Pulmonary artery endothelial cell (primary cell): ENCODE data around the gene UBTF. TPM values are rescaled to one million over a fixed set of nuclear protein-coding genes. Genes with fewer than 3 reads are reported as not detected.
"Not testable (repeated sequence)": the region's sequence is repeated elsewhere in the genome, so short reads cannot be mapped to it uniquely, and the experiment has no call there.

ENCODE experiments used
- DNase-seq: peaks from one replicate; pipeline ENCODE4 v3.0.0-alpha.2; 2011; ENCODE audit warnings: low read depth, low spot score
- total RNA-seq: library from RNA; depleted of rRNA; stranded (reverse); fragments of >200 nt; gene quantifications from 2 replicates; pipeline ENCODE4 v1.2.3, GENCODE V29; 2014

UBTF gene
- total RNA-seq, 1 donor from 2014 or later = 52.5 TPM

- DNase-seq = no peak
Observed at GRCh38 chr17:44247876-44248736, 28.6 kb upstream of the UBTF start.

DNA sequence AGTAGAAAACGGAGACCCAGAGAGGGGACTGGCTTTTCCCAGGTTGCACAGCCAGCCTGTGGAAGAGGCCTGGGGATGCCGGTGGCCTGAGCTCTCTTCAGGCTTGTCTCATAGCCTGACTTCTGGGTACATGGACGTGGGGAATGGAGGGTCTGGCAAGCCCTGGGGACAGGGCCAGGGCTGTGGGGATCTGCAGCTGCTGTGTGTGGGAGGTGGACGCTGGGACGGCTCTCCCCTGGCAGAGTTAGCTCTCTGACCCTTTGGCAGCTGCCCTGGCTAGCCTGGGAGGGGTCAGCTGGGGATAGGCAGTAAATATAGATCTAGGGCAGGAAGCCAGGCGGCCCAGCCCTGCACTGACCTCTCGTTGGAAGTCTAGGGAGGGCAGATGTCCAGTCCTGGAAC, 28.0 kb upstream of the UBTF start:
- DNase-seq = no peak

DNA sequence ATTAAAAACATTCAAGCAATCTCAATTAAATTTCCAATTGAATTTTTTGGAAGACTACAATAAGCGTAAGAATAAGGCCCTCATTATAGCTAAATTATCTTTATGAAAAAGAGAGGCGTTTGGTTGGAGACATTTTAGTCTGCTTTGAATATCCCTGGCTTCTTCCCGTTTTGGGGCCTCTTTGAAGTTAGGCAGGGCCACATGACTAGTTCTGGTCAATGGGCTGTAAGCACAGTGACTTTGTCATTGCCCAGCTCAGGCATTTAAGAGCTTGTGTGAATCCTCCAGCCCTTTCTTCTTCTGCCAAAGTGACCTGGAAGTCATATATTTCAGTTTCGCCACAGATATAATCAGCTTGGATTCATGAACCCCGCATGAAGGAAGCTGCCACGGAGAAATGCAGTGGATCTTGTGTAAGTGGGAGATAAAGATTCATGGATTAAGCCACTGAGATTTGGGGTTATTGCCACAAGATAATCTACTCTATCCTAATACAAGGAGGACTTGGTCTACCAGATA, 21.7 kb upstream of the UBTF start:
- DNase-seq = no peak

DNA sequence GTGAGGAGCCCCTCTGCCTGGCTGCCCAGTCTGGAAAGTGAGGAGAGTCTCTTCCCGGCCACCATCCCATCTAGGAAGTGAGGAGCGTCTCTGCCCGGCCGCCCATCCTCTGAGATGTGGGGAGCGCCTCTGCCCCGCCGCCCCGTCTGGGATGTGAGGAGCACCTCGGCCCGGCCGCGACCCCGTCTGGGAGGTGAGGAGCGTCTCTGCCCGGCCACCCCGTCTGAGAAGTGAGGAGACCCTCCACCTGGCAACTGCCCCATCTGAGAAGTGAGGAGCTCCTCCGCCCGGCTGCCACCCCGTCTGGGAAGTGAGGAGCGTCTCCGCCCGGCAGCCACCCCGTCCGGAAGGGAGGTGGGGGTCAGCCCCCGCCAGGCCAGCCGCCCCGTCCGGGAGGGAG, 18.4 kb upstream of the UBTF start:
- not testable (repeated sequence) for DNase-seq

GRCh38 chr17:44236444-44236991, 17.0 kb upstream of the UBTF start:
- no peak for DNase-seq

- no peak for DNase-seq
Observed at GRCh38 chr17:44235583-44235936, 16.1 kb upstream of the UBTF start.

DNA sequence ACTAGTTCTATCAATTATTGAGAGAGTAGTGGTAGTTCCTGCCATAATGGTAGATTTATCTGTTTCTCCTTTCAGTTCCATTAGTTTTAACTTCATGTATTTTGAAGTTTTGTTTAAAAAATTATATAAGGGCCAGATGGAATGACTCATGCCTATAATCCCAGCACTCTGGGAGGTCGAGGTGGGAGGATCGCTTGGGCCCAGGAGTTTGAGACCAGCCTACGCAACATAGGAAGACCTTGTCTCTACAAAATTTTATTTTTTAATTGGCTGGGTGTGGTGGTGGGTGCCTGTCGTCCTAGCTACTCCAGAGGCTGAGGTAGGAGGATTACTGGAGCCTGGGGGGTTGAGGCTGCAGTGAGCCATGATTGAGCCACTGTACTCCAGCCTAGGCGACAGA, 14.1 kb upstream of the UBTF start:
- no peak for DNase-seq

DNA sequence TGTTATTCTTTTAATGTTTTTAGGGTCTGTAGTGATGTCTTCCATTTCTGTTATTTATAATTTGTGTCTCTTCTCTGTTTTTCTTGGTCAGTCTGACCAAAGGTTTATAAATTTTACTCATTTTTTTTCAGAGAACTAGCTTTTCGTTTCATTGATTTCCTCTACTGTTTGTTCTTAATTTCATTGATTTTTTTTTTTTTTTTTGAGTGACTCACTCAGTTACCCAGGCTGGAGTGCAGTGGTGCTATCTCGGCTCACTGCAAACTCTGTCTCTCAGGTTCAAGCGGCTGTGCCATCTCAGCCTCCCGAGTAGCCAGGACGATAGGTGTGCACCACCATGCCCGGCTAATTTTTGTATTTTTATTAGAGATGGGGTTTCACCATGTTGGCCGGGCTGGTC, 12.6 kb upstream of the UBTF start:
- DNase-seq = no peak

GRCh38 chr17:44230140-44230539, 10.7 kb upstream of the UBTF start:
- no peak for DNase-seq

DNA sequence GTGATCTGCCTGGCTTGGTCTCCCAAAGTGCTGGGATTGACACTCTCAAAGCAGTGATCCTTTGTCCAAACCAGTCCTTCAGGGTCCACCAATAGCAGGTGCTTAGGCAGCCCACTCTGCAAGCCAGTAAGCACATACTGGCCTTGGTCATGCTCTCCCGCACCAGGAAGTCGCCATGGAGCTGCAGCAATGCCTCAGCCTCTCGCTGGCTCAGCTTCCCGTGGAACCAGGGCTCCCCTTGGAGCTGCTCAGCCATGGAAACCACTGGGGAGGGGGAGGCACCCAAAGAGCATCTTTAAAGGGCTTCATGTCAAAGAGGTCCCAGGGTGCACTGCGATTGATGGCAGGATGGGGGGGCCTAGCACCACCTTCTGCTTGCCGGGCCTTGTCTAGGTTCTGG, 9.6 kb upstream of the UBTF start:
- no peak for DNase-seq

- peak; percentile 83 for DNase-seq
Observed at GRCh38 chr17:44223541-44224071, 4.1 kb upstream of the UBTF start.

DNA sequence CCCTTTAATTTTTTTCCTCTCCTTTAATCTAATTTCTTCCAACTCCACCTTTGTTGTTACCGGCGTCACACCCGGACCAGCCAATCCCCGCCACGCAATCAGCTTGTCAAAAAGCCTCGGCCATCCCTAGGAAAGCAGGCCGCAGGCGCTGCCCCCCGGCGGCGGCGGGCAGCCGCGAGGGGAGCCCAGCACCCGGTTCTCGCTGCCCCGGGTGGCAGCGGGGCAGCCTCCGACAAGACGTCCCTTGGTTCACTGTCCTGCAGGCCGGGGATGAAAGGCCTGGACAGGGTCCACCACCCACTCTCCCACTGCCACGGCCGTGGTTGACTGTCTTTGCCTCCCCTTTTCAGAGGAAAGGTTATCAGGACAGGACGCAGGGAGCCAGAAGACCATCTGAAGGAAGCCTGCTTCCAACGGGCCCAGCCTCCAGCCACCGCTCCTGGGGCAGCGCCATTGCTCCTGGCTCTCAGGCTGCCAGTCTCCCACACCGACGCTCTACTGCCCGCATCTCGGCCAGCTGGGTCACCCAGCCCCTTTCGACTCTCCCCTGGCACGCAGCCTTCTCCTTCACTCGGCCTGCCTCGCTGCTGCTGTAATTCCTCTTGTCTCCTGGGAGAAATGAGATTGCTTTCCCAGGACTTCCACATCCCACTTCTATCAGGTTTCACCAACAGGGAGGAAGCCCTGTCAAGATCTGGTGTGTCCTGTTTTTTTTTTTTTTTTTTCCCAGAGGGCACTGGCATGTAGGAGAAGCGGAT, 2.8 kb upstream of the UBTF start:
- no peak for DNase-seq

- DNase-seq = no peak
Observed at GRCh38 chr17:44221862-44222111, 2.3 kb upstream of the UBTF start.

- no peak for DNase-seq
Observed at GRCh38 chr17:44221084-44221861, 1.8 kb upstream of the UBTF start.

DNA sequence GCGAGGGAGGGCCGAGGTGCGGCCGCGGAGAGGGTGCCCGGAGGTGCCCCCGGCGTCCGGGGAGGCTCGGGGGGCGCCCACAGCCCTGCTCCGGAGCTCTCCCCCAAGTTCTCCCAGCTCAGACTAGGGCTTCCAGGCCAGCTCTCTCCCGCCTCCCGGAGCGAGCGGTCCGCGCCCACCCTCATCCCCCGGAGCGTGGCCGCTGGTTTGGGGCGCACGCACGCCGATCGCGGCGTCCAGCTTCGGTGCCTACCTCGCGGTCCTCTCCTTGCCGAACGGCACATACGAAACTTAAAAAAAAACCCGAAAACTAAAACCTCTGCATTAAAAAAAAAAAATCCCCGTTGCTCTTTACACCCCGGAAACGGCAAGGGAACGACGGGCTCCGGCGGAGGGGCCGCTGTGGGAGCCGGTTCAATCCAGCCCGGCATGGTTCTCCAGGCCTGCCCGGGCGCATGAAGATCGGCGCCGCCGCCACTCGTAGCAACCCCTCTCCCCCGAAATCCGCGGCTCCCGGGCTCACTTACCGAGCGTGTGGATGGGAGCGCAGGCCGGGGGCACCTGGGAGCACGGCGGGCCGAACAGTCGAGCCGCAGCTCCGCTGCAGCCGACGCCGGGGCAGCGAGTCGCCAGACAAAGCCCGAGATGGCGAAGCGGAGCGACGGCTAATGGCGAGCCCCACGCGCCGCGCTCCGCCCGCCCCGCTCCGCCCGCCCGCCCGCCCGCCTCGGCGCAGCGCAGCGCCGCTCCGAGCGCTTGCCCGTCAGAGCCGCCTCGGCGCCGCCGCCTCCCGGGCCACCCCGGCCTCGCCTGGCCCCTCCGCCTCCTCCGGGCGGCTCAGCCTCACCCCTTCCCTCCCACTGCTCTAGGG, 973 bp upstream of the UBTF start:
- no peak for DNase-seq

DNA sequence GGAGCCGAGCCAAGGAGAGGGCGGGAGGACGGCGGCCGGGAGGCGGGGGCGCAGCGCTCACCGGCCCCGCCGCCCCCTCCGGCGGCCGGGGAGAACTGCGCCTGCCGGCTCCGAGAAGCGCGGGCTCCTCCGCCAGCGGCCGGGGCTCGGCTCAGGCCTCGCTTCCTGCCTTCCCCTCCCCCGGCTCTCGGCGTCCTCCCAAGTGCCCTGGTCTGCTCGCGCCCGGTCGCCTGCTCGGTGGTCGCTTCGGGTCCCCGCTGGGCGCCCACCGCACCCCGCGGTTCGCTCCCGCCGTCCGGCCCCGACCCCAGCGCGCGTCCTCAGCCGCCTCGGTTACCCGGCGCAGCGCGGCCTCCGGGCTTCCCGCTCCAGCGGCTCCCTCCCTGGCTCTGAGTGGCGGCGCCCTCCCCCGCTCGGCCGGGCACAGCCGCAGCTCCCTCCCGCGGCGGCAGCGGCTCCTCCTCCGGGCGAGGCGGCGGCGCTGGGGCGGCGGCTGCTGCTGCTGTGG, 313 bp downstream of the UBTF start:
- no peak for DNase-seq

DNA sequence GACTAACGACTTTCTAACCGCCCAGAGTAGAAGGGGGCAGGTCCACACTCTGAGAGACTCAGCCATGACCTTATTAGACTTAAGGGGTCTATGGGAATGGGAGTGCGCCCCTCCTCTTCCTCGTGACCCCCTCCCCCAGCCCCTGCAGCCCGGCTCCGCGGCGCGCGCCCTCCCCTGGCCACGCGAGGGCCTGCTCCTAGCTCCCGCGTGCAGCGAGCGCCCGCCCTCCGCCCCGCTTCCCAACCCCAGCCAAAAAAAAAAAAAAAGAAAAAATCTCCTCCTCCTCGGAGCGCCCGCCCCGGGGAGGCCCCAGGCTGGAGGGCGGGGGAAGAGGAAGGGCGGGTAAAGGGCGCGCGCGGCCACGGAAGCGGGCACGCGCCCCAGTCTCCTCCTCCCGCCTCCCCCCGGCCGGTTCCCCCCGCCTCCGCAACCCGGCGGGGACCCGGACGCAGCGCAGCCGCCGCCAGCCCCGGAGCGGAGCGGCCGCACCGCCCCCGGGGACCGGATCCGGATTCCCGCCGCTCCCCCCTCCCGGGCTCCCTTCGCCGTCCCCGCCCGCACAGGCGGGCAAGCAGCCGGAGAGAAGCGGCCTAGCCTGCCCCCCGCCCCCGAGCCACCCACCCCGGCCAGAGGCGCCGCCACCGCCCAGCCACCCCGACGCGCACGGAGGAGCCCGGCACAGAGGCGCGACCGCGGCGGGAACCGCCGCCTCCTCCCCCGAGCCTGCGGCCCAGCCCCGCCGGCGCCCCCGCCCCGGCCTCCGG, 949 bp downstream of the UBTF start:
- peak; percentile 69 for DNase-seq

- no peak for DNase-seq
Observed at GRCh38 chr17:44217738-44218343, 1.6 kb downstream of the UBTF start.

- no peak for DNase-seq
Observed at GRCh38 chr17:44216694-44217093, 2.8 kb downstream of the UBTF start.
